Liver (tissue), 9 donors: Measurements from ENCODE around the gene CD81. TPM values are rescaled to one million over a fixed set of nuclear protein-coding genes. Genes with fewer than 3 reads are reported as not detected.

ENCODE experiments used
- DNase-seq: peaks from one replicate; pipeline ENCODE4 v3.0.0-alpha.2; 2017; ENCODE audit warnings: low spot score
- H3K27ac ChIP-seq, 2 donors: one replicate each; pipeline ENCODE4 v1.7.0; 2013; ENCODE audit warnings: inconsistent platforms in 2 of 2, low read length in 2 of 2, control low read depth in 1 of 2, low read depth in 1 of 2, mild to moderate bottlenecking in 1 of 2
- H3K27me3 ChIP-seq, 4 donors: one replicate each; pipeline versions ENCODE4 v1.6.1 to v1.7.0; 2013; ENCODE audit warnings: low read length in 3 of 4, inconsistent platforms in 1 of 4, mild to moderate bottlenecking in 1 of 4, moderate library complexity in 1 of 4; ENCODE audit not compliant: control insufficient read depth in 4 of 4, insufficient read depth in 4 of 4
- H3K36me3 ChIP-seq, 4 donors: one replicate each; pipeline versions ENCODE4 v1.6.1 to v1.7.0; 2013; ENCODE audit warnings: low read length in 3 of 4, mild to moderate bottlenecking in 3 of 4, low read depth in 1 of 4, moderate library complexity in 1 of 4; ENCODE audit not compliant: control insufficient read depth in 4 of 4, insufficient read depth in 3 of 4
- H3K4me1 ChIP-seq, 4 donors: one replicate each; pipeline versions ENCODE4 v1.6.1 to v1.7.0; 2013; ENCODE audit warnings: low read length in 3 of 4, mild to moderate bottlenecking in 3 of 4, moderate library complexity in 1 of 4; ENCODE audit not compliant: control insufficient read depth in 4 of 4, insufficient read depth in 4 of 4
- H3K4me3 ChIP-seq, 3 donors: one replicate each; pipeline versions ENCODE4 v1.6.1 to v1.7.0; 2013; ENCODE audit warnings: low read length in 3 of 3, control low read depth in 1 of 3, low read depth in 1 of 3, mild to moderate bottlenecking in 1 of 3
- H3K9ac ChIP-seq, 2 donors: one replicate each; pipeline ENCODE4 v1.7.0; 2013; ENCODE audit warnings: low read length in 2 of 2, mild to moderate bottlenecking in 2 of 2, moderate library complexity in 2 of 2, control low read depth in 1 of 2, low read depth in 1 of 2
- H3K9me3 ChIP-seq, 4 donors: one replicate each; pipeline versions ENCODE4 v1.6.1 to v1.7.0; 2013; ENCODE audit warnings: low read length in 3 of 4; ENCODE audit not compliant: control insufficient read depth in 4 of 4
- ATF3 ChIP-seq: IDR thresholded peaks from 2 replicates; pipeline ENCODE4 v1.6.1; 2016; ENCODE audit warnings: antibody characterized with exemption
- EGR1 ChIP-seq, 2 donors: IDR thresholded peaks; 2 replicates each; pipeline ENCODE4 v1.6.1; 2016 to 2018; ENCODE audit warnings: antibody characterized with exemption in 2 of 2, low read depth in 2 of 2
- FOXA1 ChIP-seq: IDR thresholded peaks from 2 replicates; pipeline ENCODE4 v1.6.1; 2016; ENCODE audit warnings: antibody characterized with exemption
- FOXA2 ChIP-seq: IDR thresholded peaks from 2 replicates; pipeline ENCODE4 v1.6.1; 2016; ENCODE audit warnings: antibody characterized with exemption
- GABPA ChIP-seq, 2 donors: IDR thresholded peaks in 1 of 2; conservative IDR thresholded peaks in 1 of 2; 2 replicates each; pipeline ENCODE4 v1.6.1; 2016; ENCODE audit warnings: antibody characterized with exemption in 2 of 2, mild to moderate bottlenecking in 1 of 2, moderate library complexity in 1 of 2
- HNF4A ChIP-seq, 2 donors: conservative IDR thresholded peaks; 2 replicates each; pipeline ENCODE4 v1.6.1; 2016; ENCODE audit warnings: antibody characterized with exemption in 2 of 2, mild to moderate bottlenecking in 2 of 2
- HNF4G ChIP-seq: IDR thresholded peaks from 2 replicates; pipeline ENCODE4 v1.6.1; 2016; ENCODE audit warnings: antibody characterized with exemption
- JUND ChIP-seq, 2 donors: IDR thresholded peaks; 2 replicates each; pipeline ENCODE4 v1.6.1; 2016; ENCODE audit warnings: antibody characterized with exemption in 2 of 2
- MAX ChIP-seq: IDR thresholded peaks from 2 replicates; pipeline ENCODE4 v1.6.1; 2016; ENCODE audit warnings: antibody characterized with exemption
- NR2F2 ChIP-seq: IDR thresholded peaks from 2 replicates; pipeline ENCODE4 v1.6.1; 2016; ENCODE audit warnings: antibody characterized with exemption
- RAD21 ChIP-seq, 2 donors: IDR thresholded peaks; 2 replicates each; pipeline ENCODE4 v1.6.1; 2016; ENCODE audit warnings: antibody characterized with exemption in 2 of 2, mild to moderate bottlenecking in 2 of 2
- RXRA ChIP-seq, 2 donors: IDR thresholded peaks; 2 replicates each; pipeline ENCODE4 v1.6.1; 2017 to 2018; ENCODE audit warnings: antibody characterized with exemption in 2 of 2, mild to moderate bottlenecking in 1 of 2
- SP1 ChIP-seq: IDR thresholded peaks from 2 replicates; pipeline ENCODE4 v1.6.1; 2018; ENCODE audit warnings: antibody characterized with exemption, mild to moderate bottlenecking
- YY1 ChIP-seq: IDR thresholded peaks from 2 replicates; pipeline ENCODE4 v1.6.1; 2016; ENCODE audit warnings: antibody characterized with exemption, mild to moderate bottlenecking
- WGBS: extraction: QIAGEN DNeasy Blood & Tissue Kit; methylation state at CpG from one replicate; pipeline ENCODE4 v1.1.7; 2013; 5-methylcytosine and 5-hydroxymethylcytosine counted together
- polyA plus RNA-seq, 2 donors: library from polyadenylated mRNA; stranded (reverse) in 1 of 2; unstranded in 1 of 2; fragments of 200-250 nt in 1 of 2; fragments of >200 nt in 1 of 2; fragmentation: Nextera tagmentation in 1 of 2; extraction: Ambion mirVana in 1 of 2; gene quantifications; one replicate each; pipeline versions ENCODE4 v1.2.1 to v1.2.3, GENCODE V29; 2013 to 2015
- total RNA-seq, 2 donors: library from RNA; depleted of rRNA; stranded (reverse); fragments of >200 nt; gene quantifications; one replicate each; pipeline ENCODE4 v1.2.3, GENCODE V29; 2014
- TF ChIP-seq, protein P1 (sequence below): IDR thresholded peaks from 2 replicates; pipeline ENCODE4 v1.6.1; 2016; ENCODE audit warnings: antibody characterized with exemption, mild to moderate bottlenecking
- TF ChIP-seq, protein P2 (sequence below): fragments of 150-350 bp; IDR thresholded peaks from 2 replicates; pipeline ENCODE4 v1.5.1; 2017; ENCODE audit warnings: improper control_type of control experiment, low read depth, low read length; ENCODE audit not compliant: missing input control
- TF ChIP-seq, protein P3 (sequence below): IDR thresholded peaks from 2 replicates; pipeline ENCODE4 v1.6.1; 2016; ENCODE audit warnings: antibody characterized with exemption
- donor health status: healthy.
- donor health status: healthy.
- donor health status: healthy.
- donor health status: healthy.
- donor health status: healthy.

CD81 gene
- total and polyA plus RNA-seq, 4 donors: 76.9 to 712 (median 164) TPM

DNA sequence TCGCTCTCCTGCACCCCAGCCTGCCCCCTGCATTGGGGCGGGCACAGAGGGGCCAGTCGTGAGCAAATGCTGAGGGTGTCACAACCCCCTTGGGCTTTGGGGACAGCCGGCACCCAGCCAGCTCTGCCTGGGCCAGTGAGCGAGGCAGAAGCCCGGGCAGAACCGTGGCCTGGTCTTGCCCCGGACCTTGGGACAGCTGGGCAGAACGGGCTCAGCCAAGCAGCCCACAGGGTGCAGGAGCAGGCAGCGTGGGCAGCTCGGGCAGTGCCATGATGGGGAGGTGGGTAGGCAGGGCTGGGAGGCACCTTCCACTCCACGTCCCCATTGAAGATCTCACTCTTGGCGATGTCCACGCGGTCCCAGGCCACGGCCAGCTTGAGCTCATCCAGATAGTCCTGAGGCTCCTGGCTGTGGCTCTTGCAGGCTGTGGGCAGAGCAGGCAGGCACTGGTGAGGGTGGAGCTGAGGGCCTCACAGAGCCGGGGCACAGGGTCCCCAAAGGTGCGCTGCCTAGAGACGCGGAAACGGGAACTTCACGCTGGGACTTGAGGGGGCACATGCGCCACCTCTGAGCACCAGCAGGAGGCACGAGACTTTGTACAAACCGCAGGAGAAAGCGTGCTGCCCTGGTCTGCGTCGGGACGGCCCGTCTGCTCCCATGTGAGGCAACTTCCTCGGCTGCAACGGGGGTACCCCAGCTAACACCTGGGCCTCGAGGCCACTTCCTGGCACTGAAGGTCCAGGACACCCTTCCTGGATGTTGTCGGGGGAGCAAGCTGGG is 38.7 kb downstream of the CD81 start:
- no peak overlapping the region for H3K4me3 ChIP-seq
- 86% methylated on average over 34 of the region's 34 CpGs for WGBS
- no peaks in the 10 kb centered on the region for H3K27me3 ChIP-seq
- no peak overlapping the region for H3K27ac ChIP-seq
- H3K9ac ChIP-seq: no peak overlapping the region
- H3K36me3 ChIP-seq: no peaks in the 10 kb centered on the region
- peaks cover 0 to 7% (median under 1%) of the 10 kb centered on the region in 4 donors for H3K4me1 ChIP-seq
- TF ChIP-seq RAD21 (IDR thresholded peaks at IDR 0.05) (no peak), YY1 (no peak), RXRA (IDR thresholded peaks at IDR 0.05) (no peak), ATF3 (no peak), JUND (IDR thresholded peaks at IDR 0.05) (no peak), SP1 (no peak), NR2F2 (no peak)
- TF ChIP-seq, protein P1, sequence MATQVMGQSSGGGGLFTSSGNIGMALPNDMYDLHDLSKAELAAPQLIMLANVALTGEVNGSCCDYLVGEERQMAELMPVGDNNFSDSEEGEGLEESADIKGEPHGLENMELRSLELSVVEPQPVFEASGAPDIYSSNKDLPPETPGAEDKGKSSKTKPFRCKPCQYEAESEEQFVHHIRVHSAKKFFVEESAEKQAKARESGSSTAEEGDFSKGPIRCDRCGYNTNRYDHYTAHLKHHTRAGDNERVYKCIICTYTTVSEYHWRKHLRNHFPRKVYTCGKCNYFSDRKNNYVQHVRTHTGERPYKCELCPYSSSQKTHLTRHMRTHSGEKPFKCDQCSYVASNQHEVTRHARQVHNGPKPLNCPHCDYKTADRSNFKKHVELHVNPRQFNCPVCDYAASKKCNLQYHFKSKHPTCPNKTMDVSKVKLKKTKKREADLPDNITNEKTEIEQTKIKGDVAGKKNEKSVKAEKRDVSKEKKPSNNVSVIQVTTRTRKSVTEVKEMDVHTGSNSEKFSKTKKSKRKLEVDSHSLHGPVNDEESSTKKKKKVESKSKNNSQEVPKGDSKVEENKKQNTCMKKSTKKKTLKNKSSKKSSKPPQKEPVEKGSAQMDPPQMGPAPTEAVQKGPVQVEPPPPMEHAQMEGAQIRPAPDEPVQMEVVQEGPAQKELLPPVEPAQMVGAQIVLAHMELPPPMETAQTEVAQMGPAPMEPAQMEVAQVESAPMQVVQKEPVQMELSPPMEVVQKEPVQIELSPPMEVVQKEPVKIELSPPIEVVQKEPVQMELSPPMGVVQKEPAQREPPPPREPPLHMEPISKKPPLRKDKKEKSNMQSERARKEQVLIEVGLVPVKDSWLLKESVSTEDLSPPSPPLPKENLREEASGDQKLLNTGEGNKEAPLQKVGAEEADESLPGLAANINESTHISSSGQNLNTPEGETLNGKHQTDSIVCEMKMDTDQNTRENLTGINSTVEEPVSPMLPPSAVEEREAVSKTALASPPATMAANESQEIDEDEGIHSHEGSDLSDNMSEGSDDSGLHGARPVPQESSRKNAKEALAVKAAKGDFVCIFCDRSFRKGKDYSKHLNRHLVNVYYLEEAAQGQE: no peak
- TF ChIP-seq, protein P2, sequence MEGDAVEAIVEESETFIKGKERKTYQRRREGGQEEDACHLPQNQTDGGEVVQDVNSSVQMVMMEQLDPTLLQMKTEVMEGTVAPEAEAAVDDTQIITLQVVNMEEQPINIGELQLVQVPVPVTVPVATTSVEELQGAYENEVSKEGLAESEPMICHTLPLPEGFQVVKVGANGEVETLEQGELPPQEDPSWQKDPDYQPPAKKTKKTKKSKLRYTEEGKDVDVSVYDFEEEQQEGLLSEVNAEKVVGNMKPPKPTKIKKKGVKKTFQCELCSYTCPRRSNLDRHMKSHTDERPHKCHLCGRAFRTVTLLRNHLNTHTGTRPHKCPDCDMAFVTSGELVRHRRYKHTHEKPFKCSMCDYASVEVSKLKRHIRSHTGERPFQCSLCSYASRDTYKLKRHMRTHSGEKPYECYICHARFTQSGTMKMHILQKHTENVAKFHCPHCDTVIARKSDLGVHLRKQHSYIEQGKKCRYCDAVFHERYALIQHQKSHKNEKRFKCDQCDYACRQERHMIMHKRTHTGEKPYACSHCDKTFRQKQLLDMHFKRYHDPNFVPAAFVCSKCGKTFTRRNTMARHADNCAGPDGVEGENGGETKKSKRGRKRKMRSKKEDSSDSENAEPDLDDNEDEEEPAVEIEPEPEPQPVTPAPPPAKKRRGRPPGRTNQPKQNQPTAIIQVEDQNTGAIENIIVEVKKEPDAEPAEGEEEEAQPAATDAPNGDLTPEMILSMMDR: no peak
- TF ChIP-seq, protein P3, sequence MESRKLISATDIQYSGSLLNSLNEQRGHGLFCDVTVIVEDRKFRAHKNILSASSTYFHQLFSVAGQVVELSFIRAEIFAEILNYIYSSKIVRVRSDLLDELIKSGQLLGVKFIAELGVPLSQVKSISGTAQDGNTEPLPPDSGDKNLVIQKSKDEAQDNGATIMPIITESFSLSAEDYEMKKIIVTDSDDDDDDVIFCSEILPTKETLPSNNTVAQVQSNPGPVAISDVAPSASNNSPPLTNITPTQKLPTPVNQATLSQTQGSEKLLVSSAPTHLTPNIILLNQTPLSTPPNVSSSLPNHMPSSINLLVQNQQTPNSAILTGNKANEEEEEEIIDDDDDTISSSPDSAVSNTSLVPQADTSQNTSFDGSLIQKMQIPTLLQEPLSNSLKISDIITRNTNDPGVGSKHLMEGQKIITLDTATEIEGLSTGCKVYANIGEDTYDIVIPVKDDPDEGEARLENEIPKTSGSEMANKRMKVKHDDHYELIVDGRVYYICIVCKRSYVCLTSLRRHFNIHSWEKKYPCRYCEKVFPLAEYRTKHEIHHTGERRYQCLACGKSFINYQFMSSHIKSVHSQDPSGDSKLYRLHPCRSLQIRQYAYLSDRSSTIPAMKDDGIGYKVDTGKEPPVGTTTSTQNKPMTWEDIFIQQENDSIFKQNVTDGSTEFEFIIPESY: no peak
- H3K9me3 ChIP-seq: no peaks in the 10 kb centered on the region
- no peak for DNase-seq

DNA sequence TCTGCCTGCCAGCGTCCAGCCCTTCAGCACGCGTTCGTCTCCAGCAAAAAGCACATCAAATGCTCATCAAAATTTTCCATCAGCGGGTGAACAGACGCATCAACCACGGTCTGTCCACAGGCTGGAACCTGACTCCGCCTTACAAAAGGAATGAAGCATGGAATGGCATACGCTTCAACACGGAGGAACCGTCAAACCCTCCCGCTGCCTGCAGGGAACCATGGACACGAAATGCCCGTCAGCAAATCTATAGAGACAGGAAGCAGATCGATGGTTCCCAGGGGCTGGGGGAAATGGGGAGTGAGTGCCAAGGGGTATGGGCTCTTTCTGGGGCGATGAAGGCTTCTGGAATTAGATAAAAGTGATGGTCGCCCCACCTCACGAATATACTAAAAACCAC is 39.7 kb downstream of the CD81 start:
- H3K27ac ChIP-seq: no peak overlapping the region
- H3K4me3 ChIP-seq: no peak overlapping the region
- H3K27me3 ChIP-seq: no peaks in the 10 kb centered on the region
- WGBS: 86% methylated on average over 18 of the region's 18 CpGs
- no peak overlapping the region for H3K9ac ChIP-seq
- peaks cover 0 to 8% (median under 1%) of the 10 kb centered on the region in 4 donors for H3K4me1 ChIP-seq
- no peaks in the 10 kb centered on the region for H3K36me3 ChIP-seq
- DNase-seq: no peak
- H3K9me3 ChIP-seq: no peaks in the 10 kb centered on the region
- TF ChIP-seq FOXA2: no peak
- TF ChIP-seq, protein P3: no peak
- TF ChIP-seq SP1: no peak
- TF ChIP-seq, protein P1: no peak
- TF ChIP-seq HNF4A (conservative IDR thresholded peaks at IDR 0.05): no peak
- TF ChIP-seq HNF4G: no peak
- no peak for TF ChIP-seq MAX
- no peak for TF ChIP-seq EGR1 (IDR thresholded peaks at IDR 0.05; ENCODE audit: low read depth in 2 of 2)
- no peak for TF ChIP-seq YY1
- TF ChIP-seq FOXA1: no peak
- TF ChIP-seq GABPA (IDR thresholded peaks at IDR 0.05 in 1 of 2, conservative IDR thresholded peaks at IDR 0.05 in 1 of 2): no peak
- no peak for TF ChIP-seq JUND (IDR thresholded peaks at IDR 0.05)
- TF ChIP-seq ATF3: no peak
